ENCODE data around the gene KRT17.
"Not testable (repeated sequence)": the region's sequence is repeated elsewhere in the genome, so short reads cannot be mapped to it uniquely, and the experiment has no call there.

KRT17 gene

DNA sequence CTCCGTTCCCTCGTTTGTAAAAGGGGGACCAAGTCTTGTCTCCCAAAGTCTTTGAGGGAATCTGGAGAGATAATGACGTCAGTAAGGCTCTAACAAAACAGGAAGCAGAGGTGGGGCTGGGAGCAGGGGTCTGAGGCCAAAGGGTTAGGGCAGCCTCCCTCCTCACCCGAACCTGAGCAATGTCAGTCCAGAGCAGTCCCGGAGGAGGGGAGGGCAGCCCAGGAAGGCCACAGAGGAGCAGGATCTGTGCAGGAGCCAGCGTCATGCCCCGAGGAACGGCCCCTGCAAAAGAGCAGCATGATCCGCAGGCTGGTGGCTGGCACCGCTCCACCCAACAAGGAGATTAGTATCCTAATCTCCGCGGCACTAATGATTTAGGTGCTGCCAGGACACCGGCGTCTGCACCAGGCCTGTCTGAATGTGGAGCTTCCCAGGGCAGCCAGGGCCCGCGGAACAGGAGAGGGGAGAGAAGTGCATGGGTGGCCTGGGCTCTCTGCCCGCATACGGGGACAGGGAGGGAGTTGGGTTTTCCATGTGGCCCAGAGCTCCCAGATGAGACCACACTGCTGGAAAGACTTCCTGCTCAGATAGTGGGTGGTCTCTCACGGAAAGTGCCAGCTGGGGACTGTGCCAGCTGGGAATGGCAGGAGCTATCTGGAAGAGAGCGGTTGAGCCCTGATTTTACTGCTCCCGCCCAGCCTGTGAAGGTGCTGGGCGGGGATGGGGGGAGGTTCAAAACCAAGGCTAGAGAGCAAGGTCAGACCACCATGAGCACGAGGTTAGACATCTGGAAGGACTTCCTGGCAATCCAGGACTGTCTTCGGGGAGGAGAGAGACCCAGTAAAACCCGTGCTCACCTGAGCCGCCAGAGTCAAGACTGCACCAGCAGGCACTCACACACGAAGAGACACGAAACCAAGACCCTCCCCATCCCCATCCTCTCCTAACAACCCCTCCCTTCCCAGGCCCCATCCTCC, 11.0 kb upstream of the KRT17 start:
- DNase-seq (ENCODE audit: low spot score), result peak; percentile 71
- peak; percentile 59 for FAIRE-seq

DNA sequence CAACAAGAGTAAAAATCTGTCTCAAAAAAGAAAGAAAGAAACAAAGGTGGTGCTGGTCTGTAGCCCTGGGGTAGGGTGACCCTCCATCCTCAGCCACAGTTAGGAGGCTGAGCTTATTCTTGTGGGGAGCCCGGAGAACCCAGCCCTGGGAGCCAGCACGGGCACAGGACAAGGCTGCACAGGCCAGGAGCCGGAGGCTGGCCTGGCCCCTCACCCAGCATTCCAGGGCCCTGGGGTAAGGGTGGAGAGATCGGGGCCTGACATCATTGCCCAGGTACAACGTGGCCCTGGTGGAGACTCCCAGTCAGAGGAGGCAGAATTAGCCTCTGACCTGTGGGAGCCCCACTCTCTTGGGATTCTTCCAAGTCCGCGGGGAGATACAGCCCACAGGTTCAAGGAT, 10.3 kb upstream of the KRT17 start:
- DNase-seq (ENCODE audit: low spot score), result no peak
- FAIRE-seq, result no peak

DNA sequence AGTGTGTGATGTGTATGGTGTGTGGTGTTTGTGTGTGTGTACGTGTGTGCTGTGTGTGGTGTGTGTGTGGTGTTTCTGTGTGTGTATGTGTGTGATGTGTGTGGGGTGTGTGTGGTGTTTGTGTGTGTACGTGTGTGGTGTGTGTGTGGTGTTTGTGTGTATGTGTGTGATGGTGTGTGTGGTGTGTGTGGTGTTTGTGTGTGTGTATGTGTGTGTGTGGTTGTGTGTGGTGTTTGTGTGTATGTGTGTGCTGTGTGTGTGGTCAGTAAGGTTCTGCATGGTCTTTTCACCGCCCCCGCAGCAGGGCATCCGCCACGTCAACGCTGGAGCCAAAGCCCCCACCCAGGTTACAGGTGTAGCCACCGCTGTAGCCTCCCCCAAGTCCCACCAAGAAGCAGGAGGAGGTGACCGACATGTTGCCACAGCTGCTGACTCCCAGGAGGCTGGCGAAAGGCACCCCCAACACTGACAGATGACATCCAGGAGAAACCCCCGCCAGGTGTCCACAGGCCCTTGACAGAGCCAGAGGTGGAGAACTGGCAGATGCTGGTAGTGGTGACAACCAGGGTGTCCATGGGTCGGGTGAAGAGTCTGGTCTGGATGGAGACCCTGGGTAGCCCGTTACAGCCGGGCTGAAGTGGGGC, 9.3 kb upstream of the KRT17 start:
- peak; percentile 100 for FAIRE-seq

DNA sequence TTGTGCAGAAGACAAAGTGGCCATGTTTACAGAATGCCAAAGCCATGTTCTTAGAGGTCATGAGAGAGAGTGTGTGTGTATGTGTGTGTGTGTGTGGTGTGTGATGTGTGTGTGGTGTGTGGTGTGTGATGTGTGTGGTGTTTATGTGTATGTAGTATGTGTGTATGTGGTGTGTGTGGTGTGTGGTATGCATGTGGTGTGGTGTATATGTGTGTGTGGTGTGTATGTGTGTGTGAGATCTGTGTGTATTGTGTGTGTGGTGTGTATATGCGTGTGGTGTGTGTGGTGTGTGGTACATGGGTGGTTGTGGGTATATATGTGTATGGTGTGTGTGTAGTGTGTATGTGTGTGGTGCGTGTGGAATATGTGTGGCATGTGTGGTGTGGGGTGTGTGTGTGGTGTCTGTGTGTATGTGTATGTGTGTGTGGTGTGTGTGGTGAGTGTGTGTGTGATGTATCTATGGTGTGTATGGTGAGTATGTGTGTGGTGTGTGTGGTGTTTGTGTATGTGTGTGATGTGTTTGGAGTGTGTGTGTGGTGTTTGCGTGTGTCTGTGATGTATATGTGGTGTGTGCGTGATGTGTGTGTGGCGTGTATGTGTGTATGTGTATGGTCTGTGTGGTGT, 8.2 kb upstream of the KRT17 start:
- DNase-seq (ENCODE audit: low spot score) (no peak), FAIRE-seq (peak; percentile 100)

More for the DNA sequence above, 9.3 kb upstream of the KRT17 start:
- no peak for DNase-seq (ENCODE audit: low spot score)

DNA sequence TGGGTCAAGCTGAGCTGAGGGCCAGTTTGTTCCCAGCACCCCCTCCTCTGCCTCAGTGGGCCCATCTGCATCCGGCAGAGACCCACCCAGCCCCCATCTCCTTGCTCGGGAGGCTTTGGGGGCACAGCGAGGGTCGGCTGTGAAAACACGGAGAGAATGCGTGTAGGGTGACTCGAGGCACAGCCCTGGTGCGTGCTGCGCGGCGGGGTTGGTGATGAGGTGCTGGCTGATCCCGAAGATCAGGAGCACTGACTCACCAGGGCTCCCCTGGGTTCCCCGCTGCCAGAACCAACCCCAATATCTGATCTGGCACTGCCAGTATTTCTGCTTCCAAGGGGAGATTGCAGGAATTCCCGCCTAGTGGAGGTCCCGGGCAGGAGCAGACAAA, 7.5 kb upstream of the KRT17 start:
- FAIRE-seq, result no peak

DNA sequence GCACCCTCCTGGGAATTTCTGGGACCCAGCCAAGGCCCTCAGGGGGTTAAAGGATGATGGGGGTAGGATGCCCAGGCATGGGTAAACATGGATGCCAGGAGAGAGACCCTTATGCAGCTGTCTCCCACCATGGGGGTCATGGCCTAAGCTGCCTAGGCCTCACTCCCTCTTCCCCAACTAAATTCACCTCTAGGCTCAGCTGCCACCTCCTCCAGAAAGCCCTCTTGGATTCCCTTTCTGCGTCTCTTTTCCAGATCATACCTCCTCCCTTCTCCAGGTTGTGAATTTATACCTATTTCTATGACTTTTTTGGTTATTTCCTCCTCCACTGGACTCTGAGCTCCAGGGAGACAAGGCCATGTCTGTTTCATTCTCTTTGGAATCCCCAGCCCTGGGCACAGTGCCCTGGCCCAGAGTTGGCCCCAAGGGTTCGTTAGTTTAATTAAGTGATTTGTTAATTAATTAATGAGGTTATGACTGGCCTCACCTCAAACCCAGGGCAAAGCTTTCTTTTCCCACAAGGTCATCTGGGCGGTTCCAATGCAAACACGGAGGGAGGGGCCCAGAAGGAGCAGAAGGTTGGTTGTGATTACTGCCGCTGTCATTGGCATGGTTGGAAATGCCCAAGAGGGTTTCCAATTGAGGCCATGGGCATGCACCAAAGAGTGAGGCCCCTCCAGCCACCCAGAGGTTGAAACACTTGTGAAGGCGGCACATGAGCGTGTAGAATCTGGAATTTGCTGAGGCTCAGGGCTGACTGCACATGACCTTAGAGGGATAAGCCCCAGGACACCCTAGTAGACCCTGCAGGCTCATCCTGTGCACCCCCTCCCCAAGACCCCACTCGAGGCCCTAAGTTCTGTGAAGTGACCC, 6.9 kb upstream of the KRT17 start:
- DNase-seq (ENCODE audit: low spot score), result no peak

More for the DNA sequence above, 7.5 kb upstream of the KRT17 start:
- DNase-seq (ENCODE audit: low spot score), result no peak

DNA sequence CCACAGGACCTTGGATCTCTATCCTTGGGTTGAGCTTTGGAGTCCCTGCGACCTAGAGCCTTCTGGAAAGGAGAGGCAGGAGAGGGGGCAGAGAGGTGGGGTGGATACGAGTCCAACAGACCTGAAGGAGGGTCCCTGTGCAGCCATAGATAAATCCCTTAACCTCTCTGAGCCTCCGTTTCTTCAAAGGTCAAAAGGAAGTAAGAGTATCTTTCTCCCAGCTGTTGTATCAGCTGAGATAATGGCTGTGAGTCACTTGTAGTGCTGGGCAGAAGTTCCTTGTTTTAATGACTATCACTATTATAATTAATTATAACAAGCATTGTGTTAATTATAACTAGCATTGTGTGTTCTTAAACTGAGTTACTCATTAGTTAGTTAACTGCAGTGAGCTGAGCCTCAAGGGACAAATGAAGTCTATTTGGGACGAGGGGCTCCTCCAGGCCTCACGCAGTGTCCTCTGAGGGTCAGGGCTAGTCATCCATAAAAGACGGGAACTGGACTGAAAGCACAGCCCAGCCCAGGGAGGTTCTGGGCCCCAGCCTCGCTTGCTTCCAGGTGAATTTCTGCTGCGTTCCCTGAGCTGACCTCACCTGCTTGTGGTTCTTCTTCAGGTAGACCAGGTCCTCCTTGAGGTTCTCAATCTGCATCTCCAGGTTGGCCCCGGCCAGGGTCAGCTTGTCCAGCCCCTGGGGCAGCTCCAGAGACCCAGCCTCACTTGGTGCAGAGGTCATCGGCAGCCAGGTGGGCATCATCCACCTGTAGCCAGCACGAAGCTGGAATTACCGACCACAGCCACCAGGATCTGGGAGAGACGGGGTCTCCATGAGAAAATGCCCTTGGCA, 5.7 kb upstream of the KRT17 start:
- FAIRE-seq (no peak), DNase-seq (ENCODE audit: low spot score) (no peak)

More for the DNA sequence above, 6.9 kb upstream of the KRT17 start:
- no peak for FAIRE-seq

DNA sequence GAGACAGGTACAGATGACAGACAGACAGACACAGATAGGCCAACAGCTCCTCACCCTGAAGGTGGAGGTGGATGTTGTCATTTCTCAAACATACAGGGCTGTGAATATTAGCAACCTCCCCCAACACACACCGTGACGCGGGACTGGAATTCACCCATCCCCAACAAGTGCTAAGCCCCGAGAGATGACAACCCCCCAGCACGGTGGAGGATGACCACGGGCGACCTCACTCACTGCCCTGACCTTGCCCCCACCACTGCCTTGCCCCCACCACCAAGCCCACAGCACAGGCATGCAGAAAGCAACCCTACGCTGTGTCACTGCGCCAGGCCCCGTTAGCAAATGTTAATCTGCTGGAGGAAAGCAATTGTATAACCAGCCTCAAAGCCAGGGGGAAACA, 4.9 kb upstream of the KRT17 start:
- no peak for FAIRE-seq
- DNase-seq (ENCODE audit: low spot score), result no peak

DNA sequence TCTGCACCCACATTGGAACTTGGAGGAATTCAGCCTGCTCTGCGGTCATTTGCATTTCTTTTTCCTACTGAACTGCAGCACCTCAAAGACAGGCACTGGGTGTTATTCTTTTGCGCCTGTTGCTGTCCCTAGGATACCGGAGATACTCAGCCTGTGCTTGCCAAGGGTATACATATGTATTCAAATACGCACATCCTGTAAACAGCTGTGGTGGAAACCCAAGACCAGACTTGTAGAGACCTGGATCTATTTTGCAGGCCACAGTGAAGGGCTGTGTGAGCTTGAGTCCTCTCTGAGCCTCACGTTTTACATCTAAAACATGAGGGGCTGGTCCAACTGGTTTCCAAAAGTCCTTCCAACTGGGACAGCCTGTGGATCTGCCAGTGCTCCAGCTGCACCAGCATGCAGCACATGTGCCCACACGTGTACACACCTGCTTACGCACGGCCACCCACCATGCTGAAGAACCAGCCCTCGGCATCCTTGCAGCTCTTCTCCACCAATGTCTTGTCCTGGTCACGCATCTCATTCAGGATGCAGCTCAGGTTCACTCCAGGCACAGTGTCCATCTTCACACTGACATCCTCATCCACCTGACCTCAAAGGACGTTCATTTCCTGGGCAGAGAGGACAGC, 4.4 kb upstream of the KRT17 start:
- not testable (repeated sequence) for FAIRE-seq

DNA sequence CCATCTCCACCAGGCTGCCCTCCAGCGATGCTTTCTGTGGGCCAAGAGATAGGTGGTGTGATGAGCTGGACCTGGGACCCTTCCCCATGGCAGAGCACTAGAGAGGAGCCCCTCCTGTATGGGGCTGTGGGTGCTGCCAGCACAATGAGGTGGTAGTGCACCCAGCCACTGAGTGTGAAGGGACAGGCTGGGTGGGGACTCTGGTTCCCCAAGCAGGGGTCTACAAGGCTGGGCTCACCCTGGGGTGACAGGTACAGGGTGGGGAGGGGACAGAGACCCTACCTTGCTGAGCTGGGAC, 3.6 kb upstream of the KRT17 start:
- DNase-seq (ENCODE audit: low spot score); FAIRE-seq: not testable (repeated sequence)

More for the DNA sequence above, 4.4 kb upstream of the KRT17 start:
- not testable (repeated sequence) for DNase-seq (ENCODE audit: low spot score)

DNA sequence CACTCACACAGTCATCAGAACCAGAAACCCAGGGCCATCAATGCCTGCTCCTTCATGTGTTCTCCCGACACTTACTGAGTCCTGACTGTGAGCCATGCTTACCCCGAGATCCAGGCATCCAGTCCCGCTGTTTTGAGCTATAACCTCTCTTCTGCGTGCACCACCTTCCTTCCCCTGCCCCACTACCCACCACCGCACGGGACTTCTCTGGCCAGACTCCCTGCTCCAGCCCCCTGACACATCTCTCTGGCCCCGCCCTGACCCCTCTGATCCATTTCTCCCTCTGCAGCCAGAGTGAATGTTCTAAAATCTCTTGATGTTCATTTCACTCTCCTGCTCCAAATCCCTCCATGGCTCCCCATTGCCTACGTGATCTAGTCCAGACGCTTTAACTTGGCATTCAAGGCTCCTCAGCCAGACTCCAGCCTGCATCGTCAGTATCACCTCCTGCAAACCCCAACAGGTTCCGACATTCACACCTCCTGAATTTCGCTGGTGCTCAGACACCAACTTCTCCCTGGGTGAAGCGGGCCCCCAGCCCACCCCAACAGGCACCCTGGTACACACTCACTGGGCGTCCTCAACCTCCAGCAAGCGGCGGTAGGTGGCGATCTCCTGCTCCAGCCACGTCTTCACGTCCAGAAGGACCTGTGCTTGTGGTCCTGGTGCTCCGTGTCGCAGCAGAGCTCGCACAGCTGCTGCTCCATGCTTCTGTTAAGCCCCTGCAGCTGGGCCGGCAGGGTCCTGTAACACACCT, 3.1 kb upstream of the KRT17 start:
- FAIRE-seq (no peak), DNase-seq (ENCODE audit: low spot score) (no peak)

DNA sequence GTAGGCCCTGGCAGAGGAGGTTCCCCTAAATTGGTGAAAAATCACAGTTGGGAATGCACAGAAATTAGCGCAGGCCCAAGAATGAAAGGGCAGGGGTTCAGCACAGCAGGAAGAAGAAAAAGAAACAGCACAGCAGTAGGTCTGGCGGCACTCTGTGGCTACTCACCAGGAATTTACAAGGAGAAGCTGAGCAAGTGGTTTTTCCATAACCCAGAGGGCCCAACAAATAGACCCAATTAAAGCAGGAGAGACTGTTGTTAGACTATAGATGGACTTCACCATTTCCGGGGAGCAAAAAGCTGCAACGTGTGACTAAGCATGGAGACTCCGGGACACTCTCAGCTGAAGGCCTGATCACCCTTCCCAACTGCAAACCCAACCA, 2.5 kb upstream of the KRT17 start:
- FAIRE-seq, result not testable (repeated sequence)

DNA sequence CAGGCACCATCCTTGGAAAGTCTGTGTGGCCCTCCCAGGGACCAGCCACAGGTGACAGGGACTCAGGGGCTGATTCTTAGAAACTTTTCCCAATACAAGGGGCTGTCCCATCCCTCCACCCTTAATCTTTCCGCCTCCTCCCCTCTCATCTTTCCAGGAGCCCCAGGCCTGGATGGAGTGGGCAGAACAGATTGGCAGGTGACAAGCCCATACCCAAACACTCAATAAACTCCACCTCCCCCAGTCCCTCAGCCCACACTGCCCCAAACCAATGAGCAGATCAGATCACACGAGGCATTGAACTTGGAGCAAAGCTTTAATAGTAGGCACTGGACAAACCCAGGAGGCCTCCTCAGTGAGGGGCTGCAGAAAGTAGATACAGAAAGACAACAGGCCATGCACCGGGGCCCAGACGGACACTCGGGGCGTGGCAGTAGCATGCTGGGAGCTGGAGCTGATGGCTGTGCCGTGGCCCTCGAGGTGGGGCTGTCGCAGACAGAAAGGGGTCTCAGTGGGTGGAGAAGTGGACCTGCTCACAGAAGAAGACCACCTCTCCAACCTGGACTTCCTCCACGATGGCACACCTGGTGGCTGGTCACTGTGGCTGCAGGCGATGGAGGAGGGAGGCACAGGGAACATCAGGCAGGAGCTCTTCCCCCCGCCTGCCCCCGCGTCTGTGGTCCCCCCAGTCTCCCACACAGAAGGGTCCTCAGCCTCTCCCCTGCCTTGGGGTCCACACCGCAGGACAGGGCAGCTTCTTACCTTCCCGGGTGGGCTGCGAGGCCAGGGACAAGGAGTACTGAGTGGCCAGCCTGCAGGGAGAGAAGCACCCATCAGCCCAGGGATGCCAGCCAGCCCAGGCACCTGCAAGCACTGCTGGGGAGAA, 1.9 kb upstream of the KRT17 start:
- DNase-seq (ENCODE audit: low spot score); FAIRE-seq: not testable (repeated sequence)

More for the DNA sequence above, 2.5 kb upstream of the KRT17 start:
- DNase-seq (ENCODE audit: low spot score), result not testable (repeated sequence)

DNA sequence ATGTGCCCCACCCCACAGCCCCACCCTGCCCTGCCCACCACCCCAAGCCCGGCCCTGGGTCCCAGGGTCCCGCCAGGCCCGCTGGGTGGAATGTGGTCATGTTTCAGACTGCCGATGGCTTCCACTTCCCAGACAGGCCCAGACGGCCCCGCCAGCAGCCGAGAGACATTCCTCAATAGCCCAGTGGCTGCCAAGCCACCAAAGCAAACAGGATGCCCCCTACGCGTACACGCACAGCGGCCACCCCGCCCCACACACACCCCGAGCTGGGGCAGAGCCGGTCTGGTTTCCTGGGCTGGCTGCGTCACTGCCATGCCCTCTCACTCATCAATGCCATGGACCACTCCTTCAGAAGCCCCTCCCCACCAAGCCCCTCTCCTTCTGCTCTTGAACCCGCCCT, 1.2 kb upstream of the KRT17 start:
- DNase-seq (ENCODE audit: low spot score) (peak; percentile 76), FAIRE-seq (peak; percentile 52)

DNA sequence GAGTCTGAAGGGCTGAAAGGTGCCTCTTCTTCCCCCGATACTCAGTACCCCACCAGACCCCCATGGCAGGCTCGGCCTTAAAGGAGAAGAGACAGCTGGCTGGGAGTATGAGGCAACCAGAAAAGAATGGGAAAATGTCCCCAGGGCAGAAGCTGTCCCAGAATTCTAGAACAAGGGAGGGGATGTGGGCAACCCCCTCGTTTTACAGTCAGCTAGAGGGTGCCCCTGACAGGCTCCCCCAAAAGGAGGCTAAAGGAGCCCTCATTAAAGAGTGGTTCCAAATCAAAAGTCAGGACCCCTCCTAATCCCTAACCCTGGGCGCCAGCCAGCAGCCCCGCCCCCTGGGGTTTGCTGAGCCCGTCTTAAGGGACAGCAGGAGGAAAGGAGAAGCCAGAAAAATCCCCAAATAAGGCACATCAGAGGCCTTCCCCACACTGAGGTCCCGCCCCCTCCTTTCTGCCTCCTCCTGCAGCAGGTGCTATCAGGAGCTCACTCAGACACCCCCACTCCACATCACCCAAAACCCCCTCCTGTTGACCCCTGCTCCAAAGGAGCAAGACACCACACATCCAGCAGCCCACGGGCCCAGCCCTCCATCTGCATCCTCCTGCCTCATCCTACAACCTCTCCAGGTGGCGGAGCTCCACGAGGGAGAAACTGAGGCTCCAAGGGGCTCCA, 1.1 kb downstream of the KRT17 start:
- FAIRE-seq; DNase-seq (ENCODE audit: low spot score): not testable (repeated sequence)

DNA sequence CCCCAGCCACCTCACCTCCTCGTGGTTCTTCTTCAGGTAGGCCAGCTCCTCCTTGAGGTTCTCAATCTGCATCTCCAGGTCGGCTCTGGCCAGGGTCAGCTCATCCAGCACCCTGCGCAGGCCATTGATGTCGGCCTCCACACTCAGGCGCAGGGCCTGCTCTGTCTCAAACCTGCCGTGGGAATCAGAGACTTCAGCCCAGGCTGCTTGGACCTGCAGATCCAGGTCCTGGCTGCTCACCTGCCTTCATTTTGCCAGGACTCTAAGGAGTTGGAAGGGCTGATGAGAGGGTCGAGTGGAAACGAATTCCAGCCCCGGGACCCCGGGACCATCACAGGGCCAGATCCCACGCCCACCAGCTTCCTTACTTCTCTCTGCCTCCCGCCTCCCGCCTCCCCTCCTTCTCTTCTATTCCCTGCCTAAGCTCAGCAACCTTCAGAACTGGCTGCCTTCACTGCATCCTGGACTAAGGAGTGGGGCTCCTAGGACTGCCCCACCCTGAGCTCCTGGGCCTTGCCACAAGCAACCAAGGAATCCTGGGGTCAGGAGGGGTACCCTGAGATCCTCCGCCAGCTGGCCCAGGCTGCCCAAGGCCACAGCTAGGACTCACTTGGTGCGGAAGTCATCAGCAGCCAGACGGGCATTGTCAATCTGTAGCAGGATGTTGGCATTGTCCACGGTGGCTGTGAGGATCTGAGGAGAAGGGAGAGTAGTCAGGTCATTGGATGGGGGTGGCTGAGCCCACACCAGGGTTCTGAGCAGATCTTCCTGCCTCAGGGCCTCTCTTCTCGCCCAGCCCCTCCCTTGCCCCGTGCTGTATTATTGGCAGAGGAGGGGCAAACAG, 1.8 kb downstream of the KRT17 start:
- DNase-seq (ENCODE audit: low spot score), result not testable (repeated sequence)
- peak; percentile 35 for FAIRE-seq

Data from urothelium cell line (cell line).